GM12892 (cell line): ENCODE results near the gene BMPR2.

Source experiments
- POLR2A ChIP-seq: IDR thresholded peaks from 2 replicates; pipeline ENCODE4 v1.6.1; 2011; ENCODE audit warnings: low read depth, low read length, control low read depth
- TAF1 ChIP-seq: IDR thresholded peaks from 2 replicates; pipeline ENCODE4 v1.6.1; 2011; ENCODE audit warnings: low read depth, mild to moderate bottlenecking, control low read depth, low read length, borderline replicate concordance

GRCh38 chr2:202510911-202511310 is 134.8 kb downstream of the BMPR2 start:
- TF ChIP-seq POLR2A (no peak), TAF1 (no peak)
